GM12878 (cell line): ENCODE results near the gene BCAR3.

Experiments
- CTCF ChIP-seq, 3 experiments: IDR thresholded peaks in 2 of 3; conservative IDR thresholded peaks in 1 of 3; 2 replicates each; pipeline ENCODE4 v1.5.1; 2011; ENCODE audit warnings: low read depth in 3 of 3, low read length in 3 of 3, mild to moderate bottlenecking in 3 of 3, control low read depth in 2 of 3, moderate library complexity in 2 of 3, inconsistent platforms in 1 of 3, mixed read lengths in 1 of 3; ENCODE audit not compliant: control insufficient read depth in 2 of 3, insufficient read depth in 1 of 3; ENCODE audit errors: extremely low read depth in 1 of 3
- FOXM1 ChIP-seq: IDR thresholded peaks from 2 replicates; pipeline ENCODE4 v1.6.1; 2012; ENCODE audit warnings: low read depth, mild to moderate bottlenecking, inconsistent platforms, low read length, moderate library complexity
- KDM1A ChIP-seq: fragments of 200-600 bp; sonication (generic); IDR thresholded peaks from 2 replicates; pipeline ENCODE4 v1.6.1; 2016; ENCODE audit warnings: borderline replicate concordance
- POLR2A ChIP-seq: IDR thresholded peaks from 2 replicates; pipeline ENCODE4 v1.6.1; 2011; ENCODE audit warnings: low read depth, mild to moderate bottlenecking, low read length
- RAD21 ChIP-seq: IDR thresholded peaks from 2 replicates; pipeline ENCODE4 v1.6.1; 2011; ENCODE audit warnings: mild to moderate bottlenecking, low read depth, low read length, moderate library complexity; ENCODE audit not compliant: insufficient read depth
- RAD51 ChIP-seq: fragments of 450-650 bp; IDR thresholded peaks from 2 replicates; pipeline ENCODE4 v1.6.1; 2016; ENCODE audit warnings: moderate library complexity, mild to moderate bottlenecking, inconsistent platforms
- YY1 ChIP-seq: IDR thresholded peaks from 2 replicates; pipeline ENCODE4 v1.6.1; 2011; ENCODE audit warnings: low read depth, mild to moderate bottlenecking, low read length

DNA sequence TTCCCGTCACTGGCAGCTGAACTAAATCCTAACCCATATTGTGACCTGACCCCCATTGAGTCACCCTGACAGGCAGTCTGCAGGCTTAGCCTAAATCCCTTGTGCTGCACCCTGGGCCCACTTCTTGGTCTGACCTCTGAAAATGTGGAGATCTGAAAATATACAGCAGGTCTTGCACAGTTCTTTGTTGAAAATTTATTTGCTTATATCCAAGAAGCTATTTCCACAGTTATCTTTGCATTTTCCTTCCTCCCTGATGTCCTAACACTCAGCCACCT, 87.1 kb downstream of the BCAR3 start:
- no peak for TF ChIP-seq RAD21
- no peak for TF ChIP-seq KDM1A
- no peak for TF ChIP-seq RAD51
- TF ChIP-seq CTCF (IDR thresholded peaks at IDR 0.05 in 2 of 3, conservative IDR thresholded peaks at IDR 0.05 in 1 of 3; ENCODE audit: control insufficient read depth in 2 of 3, extremely low read depth in 1 of 3, insufficient read depth in 1 of 3, low read depth in 3 of 3, low read length in 3 of 3), result no peak
- TF ChIP-seq YY1, result no peak
- TF ChIP-seq FOXM1, result no peak
- TF ChIP-seq POLR2A, result no peak
